GM11168 (cell line): Measurements from ENCODE around the gene POLR3F.
"Not testable (repeated sequence)": the region's sequence is repeated elsewhere in the genome, so short reads cannot be mapped to it uniquely, and the experiment has no call there.

Experiments used
- in situ Hi-C: fragments of 300-500 bp; cut with MboI; formaldehyde crosslinking; loops from one replicate; pipeline ENCODE4 v1.12.0; 2022; ENCODE audit warnings: low sequenced_read_pairs; ENCODE audit not compliant: unreplicated experiment

POLR3F gene

DNA sequence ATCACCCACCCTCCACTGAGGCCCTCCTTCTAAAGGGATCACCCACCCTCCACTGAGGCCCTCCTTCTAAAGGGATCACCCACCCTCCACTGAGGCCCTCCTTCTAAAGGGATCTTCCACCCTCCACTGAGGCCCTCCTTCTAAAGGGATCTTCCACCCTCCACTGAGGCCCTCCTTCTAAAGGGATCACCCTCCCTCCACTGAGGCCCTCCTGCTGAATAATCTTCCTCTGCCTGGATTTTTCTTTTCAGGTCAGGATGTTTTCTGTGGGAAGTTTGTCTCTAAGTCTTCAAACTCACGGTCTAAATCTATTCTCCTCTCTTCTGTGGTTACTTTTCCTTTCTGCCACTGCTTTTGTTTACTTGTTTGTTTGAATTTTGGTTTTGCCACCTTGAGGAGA, 34.5 kb downstream of the POLR3F start:
- in situ Hi-C loops, result not testable (repeated sequence)

DNA sequence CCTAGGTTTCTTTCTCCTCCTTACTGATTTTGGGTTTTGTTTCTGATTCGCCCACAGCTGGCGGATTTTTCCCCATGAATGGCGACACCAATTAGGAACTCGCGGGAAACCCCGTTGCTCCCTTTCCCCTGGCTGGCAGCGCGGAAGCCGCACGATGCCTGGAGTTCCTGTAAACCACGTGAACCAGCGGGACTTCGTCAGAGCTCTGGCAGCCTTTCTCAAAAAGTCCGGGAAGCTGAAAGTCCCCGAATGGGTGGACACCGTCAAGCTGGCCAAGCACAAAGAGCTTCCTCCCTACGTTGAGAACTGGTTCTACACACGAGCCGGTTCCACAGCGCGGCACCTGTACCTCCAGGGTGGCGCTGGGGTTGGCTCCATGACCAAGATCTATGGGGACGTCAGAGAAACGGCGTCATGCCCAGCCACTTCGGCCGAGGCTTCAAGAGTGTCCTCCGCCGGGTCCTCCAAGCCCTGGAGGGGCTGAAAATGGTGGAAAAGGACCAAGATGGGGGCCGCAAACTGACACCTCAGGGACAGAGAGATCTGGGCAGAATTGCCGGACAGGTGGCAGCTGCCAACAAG, 37.4 kb downstream of the POLR3F start:
- in situ Hi-C loops, result no loop called here

GRCh38 chr20:18506744-18507143, 39.6 kb downstream of the POLR3F start:
- in situ Hi-C loops, result no loop called here

GRCh38 chr20:18507218-18508191, 40.3 kb downstream of the POLR3F start, which contains the start of gene SEC23B:
Gene SEC23B (plus strand): TSS chr20:18507940. CDS start chr20:18510836, 2,896 bp downstream.
- in situ Hi-C loops, result no loop called here

- in situ Hi-C loops, result no loop called here
Observed at GRCh38 chr20:18511571-18511970, 44.4 kb downstream of the POLR3F start.

- in situ Hi-C loops, result no loop called here
Observed at GRCh38 chr20:18513208-18513607, 46.0 kb downstream of the POLR3F start.

GRCh38 chr20:18514127-18514526, 46.9 kb downstream of the POLR3F start:
- in situ Hi-C loops, result no loop called here

- in situ Hi-C loops, result no loop called here
Observed at GRCh38 chr20:18515973-18516372, 48.8 kb downstream of the POLR3F start.

DNA sequence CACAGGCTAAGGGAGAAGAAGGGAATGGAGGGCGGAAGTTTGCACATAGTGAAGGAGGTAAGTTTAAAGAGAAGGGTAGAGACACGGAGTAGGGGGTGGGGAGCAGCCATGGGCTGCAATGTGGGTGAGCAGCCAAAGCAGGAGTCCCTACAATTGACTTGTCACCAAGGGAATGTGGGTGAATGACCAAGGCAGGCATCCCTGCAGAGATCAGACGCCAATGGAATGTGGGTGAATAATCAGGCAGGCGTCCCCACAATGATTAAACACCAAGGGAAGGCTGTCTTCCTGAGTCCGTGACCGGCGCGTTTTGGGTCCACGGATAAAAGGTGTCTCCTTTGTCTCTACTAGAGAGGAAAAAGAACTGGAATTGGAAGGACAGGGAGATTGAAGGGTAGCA, 54.9 kb downstream of the POLR3F start:
- in situ Hi-C loops, result not testable (repeated sequence)

DNA sequence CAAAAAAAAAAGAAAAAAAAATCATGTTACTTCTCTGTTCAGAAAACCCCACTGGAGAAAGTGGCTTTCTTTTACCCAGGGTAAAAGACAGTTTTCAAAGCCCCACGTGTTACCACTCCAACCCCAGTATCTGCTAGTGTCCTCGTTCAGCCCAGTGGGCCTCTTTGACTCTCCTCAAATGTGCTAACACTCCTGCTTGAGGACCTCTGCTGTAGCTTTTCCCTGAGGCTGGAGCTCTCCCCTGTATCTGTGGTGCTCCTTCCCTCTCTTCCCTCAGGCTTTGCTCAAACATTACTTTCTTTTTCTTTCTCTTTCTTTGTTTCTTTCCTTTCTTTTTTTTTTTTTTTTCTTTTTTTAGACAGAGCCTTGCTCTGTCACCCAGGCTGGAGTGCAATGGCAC, 55.9 kb downstream of the POLR3F start:
- in situ Hi-C loops, result no loop called here

DNA sequence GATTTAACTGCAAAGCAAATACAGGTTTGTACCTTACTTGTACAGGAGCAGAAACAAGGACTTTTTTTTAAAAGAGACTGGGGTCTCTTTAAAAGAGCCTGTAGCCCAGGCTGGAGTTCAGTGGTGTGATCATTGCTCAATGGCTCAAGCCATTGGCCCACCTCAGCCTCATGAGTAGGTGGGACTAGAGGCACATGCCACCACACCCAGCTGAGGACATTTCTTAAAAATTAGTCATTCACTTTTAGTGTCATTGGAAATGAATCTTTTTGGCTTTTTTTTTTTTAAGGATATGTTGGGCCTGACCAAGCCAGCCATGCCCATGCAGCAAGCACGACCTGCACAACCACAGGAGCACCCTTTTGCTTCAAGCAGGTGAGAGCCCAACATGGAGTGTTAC, 57.5 kb downstream of the POLR3F start:
- in situ Hi-C loops, result no loop called here

DNA sequence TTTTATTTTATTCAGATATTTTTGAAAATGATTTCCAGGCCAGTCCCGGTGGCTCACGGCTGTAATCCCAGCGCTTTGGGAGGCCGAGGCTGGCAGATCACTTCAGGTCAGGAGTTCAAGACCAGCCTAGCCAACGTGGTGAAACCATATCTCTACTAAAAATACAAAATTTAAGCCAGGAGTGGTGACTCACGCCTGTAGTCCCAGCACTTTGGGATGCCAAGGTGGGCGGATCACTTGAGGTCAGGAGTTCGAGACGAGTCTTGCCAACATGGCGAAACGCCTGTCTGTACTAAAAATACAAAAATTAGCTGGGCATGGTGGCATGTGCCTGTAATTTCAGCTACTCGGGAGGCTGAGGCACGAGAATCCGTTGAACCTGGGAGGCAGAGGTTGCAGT, 59.6 kb downstream of the POLR3F start:
- in situ Hi-C loops, result not testable (repeated sequence)

DNA sequence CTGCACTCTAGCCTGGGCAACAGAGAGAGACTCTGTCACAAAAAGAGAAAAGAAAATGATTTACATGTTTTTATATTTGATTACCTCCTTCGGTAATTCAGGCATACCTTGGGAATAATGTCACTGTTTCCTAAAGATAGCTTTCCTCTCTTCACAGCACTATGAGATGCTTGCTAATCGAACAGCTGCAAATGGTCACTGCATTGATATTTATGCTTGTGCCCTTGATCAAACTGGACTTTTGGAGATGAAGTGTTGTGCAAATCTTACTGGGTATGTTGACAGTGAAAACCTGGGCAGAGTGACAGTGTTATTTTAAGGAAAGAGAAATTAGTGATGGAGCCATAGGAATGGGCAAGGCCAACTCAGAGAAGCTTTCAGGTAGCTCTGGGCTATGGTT, 60.1 kb downstream of the POLR3F start:
- in situ Hi-C loops, result no loop called here

GRCh38 chr20:18527836-18528235, 60.6 kb downstream of the POLR3F start:
- in situ Hi-C loops, result no loop called here

DNA sequence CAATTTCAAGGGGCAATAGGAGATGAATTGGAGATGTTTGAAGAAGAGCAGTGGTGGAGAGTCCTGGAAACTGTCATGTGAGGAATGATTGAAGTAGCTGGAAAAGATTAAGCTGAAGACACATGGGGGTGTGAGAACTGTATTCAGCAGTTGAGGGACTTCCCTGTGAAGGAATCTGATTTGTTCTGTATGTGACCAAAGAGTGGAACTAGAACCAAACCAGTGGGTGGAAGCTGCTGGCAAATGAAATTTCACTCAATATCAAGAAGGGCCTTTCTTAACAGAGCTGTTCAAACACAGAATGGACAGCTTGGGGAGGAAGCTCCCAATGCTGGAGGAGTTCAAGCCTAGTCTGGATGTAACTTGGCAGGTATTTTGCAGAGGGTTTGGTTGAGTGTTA, 61.9 kb downstream of the POLR3F start:
- in situ Hi-C loops, result no loop called here

GRCh38 chr20:18532626-18533025, 65.4 kb downstream of the POLR3F start:
- in situ Hi-C loops, result no loop called here

- in situ Hi-C loops, result no loop called here
Observed at GRCh38 chr20:18533491-18533890, 66.3 kb downstream of the POLR3F start.

- in situ Hi-C loops, result no loop called here
Observed at GRCh38 chr20:18533978-18534644, 66.9 kb downstream of the POLR3F start.
